Thyroid gland (tissue), 4 donors: ENCODE data around the gene DDX24. TPM values are rescaled to one million over a fixed set of nuclear protein-coding genes. Genes with fewer than 3 reads are reported as not detected.

Source experiments
- DNase-seq, 2 donors: peaks; one replicate each; pipeline ENCODE4 v3.0.0-alpha.2; 2019
- H3K27ac ChIP-seq, 3 donors: fragments of 200-600 bp; sonication (generic); 1 replicate in 2 of 3; 2 replicates in 1 of 3; pipeline ENCODE4 v1.5.1; 2016 to 2019; ENCODE audit warnings: mild to moderate bottlenecking in 1 of 3, moderate library complexity in 1 of 3
- H3K27me3 ChIP-seq: fragments of 200-600 bp; sonication (generic); one replicate; pipeline ENCODE4 v1.5.1; 2019
- H3K36me3 ChIP-seq, 2 donors: fragments of 200-600 bp; sonication (generic); one replicate each; pipeline ENCODE4 v1.5.1; 2016 to 2019
- H3K4me1 ChIP-seq, 2 donors: fragments of 200-600 bp; sonication (generic); one replicate each; pipeline ENCODE4 v1.5.1; 2017 to 2019
- H3K4me3 ChIP-seq, 3 donors: fragments of 200-600 bp; sonication (generic); replicated peaks in 1 of 3; 1 replicate in 2 of 3; 2 replicates in 1 of 3; pipeline ENCODE4 v1.5.1; 2016; ENCODE audit warnings: mild to moderate bottlenecking in 1 of 3
- H3K9me3 ChIP-seq: fragments of 200-600 bp; sonication (generic); one replicate; pipeline ENCODE4 v1.5.1; 2017
- POLR2A ChIP-seq, 2 donors: fragments of 450-650 bp; IDR thresholded peaks; one replicate each; pipeline ENCODE4 v1.6.1; 2017; ENCODE audit warnings: antibody characterized with exemption in 2 of 2, mild to moderate bottlenecking in 2 of 2, moderate library complexity in 1 of 2
- WGBS, 2 donors: methylation state at CpG; one replicate each; pipeline ENCODE4 v1.1.5; 2017; 5-methylcytosine and 5-hydroxymethylcytosine counted together
- intact Hi-C: fragments of 100-400 bp; cut with DNase I; formaldehyde crosslinking; loops from one replicate; pipeline ENCODE4 v1.15.1; 2023
- total RNA-seq, 4 donors: library from RNA; depleted of rRNA; stranded (reverse); fragments of >200 nt; gene quantifications; one replicate each; pipeline ENCODE4 v1.2.3, GENCODE V29; 2016
- TF ChIP-seq, protein P1 (sequence below), 6 experiments: fragments of 200-600 bp in 3 of 6; fragments of 450-650 bp in 3 of 6; sonication (generic) in 3 of 6; IDR thresholded peaks; one replicate each; pipeline ENCODE4 v1.5.1; 2016 to 2019; ENCODE audit warnings: antibody characterized with exemption in 6 of 6, mild to moderate bottlenecking in 2 of 6, inconsistent platforms in 1 of 6, moderate library complexity in 1 of 6

The DDX24 gene
- total RNA-seq, 4 donors from 2014 or later = 139 to 209 (median 193) TPM

- intact Hi-C loops = no loop called here
- H3K4me1 ChIP-seq = peaks cover 0 to 12% of the 10 kb centered on the region in 2 donors
- TF ChIP-seq POLR2A (IDR thresholded peaks at IDR 0.05) = no peak
- TF ChIP-seq, protein P1, sequence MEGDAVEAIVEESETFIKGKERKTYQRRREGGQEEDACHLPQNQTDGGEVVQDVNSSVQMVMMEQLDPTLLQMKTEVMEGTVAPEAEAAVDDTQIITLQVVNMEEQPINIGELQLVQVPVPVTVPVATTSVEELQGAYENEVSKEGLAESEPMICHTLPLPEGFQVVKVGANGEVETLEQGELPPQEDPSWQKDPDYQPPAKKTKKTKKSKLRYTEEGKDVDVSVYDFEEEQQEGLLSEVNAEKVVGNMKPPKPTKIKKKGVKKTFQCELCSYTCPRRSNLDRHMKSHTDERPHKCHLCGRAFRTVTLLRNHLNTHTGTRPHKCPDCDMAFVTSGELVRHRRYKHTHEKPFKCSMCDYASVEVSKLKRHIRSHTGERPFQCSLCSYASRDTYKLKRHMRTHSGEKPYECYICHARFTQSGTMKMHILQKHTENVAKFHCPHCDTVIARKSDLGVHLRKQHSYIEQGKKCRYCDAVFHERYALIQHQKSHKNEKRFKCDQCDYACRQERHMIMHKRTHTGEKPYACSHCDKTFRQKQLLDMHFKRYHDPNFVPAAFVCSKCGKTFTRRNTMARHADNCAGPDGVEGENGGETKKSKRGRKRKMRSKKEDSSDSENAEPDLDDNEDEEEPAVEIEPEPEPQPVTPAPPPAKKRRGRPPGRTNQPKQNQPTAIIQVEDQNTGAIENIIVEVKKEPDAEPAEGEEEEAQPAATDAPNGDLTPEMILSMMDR (IDR thresholded peaks at IDR 0.05) = no peak
- no peak for DNase-seq
- H3K27ac ChIP-seq = no peak overlapping the region
- 93 to 94% methylated on average over 13 to 14 of the region's 14 CpGs for WGBS, 2 donors
- no peaks in the 10 kb centered on the region for H3K27me3 ChIP-seq
- no peak overlapping the region for H3K4me3 ChIP-seq
- no peaks in the 10 kb centered on the region for H3K9me3 ChIP-seq
- peaks cover 28 to 31% of the 10 kb centered on the region in 2 donors for H3K36me3 ChIP-seq
Observed at GRCh38 chr14:94043756-94044475, 37.1 kb downstream of the DDX24 start.

DNA sequence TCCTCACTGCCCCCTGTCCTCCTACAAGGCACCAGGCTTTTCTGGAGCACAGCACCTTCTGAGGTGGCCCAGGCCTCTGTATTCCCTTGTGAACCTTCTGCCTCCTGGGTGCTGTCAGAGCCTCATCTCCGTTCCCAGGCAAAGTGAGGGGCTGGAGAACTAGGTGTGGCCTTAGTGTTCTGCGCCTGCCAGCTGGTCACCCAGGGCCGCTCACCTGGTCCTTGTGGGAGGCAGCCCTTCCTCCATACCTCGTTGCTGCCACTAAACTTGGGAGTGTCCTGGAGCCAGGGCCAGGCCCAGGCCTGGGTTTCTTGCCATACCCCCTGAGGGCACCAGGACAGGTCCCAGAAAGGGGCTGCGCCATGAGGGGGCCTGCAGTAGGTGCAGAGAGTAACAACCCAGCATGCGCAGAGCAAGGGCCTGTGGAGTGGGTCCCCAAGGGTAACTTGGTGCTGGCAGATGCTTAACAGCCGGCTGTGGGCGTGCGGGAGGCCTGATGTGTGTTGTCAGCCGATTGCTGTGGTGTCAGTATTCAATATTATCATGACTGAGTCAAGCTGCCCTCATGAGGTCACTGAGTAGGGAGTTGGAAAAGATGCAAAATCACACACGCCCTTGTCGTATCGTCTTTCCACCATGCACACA is 37.8 kb downstream of the DDX24 start:
- DNase-seq = no peak
- Histone ChIP-seq H3K27ac (no peak overlapping the region), H3K4me3 (no peak overlapping the region), H3K36me3 (peaks cover 21 to 24% of the 10 kb centered on the region in 2 donors), H3K9me3 (no peaks in the 10 kb centered on the region), H3K27me3 (no peaks in the 10 kb centered on the region), H3K4me1 (peaks cover 0 to 12% of the 10 kb centered on the region in 2 donors)
- intact Hi-C loops = no loop called here
- 94 to 95% methylated on average over 9 to 11 of the region's 13 CpGs for WGBS, 2 donors
- TF ChIP-seq POLR2A (IDR thresholded peaks at IDR 0.05) = no peak
- TF ChIP-seq, protein P1 (IDR thresholded peaks at IDR 0.05) = no peak

DNA sequence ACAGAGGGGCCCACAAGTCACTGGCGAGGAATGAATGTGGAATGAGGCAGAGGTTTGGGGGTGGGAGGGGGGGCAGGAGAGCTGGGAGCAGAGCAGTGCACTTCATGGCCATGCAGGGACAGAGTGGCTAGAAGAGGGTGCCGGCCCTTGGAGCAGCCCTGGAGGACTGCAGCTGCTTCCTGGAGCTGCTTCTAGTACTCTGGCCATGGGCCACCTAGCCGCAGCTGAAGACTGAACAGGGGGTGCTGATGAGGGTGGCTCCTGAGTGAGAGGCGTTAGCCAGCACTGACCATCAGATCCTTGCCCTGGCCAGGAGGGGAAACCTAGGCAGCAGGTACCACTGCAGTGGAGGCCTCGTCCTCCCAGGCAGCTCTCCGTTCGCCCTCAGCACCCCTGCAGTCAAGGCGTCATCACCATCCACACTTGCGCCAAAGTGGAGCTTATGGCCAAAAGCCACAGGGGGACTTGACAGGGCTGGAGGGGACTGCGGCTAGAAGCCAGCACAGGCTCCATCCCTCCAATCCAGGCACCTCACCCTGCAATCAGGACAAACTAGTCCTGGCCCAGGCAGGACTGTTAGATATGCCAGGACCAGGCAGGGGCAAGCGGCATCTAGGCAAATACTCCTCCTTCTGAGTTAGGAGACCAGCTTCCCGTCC is 38.4 kb downstream of the DDX24 start:
- Histone ChIP-seq H3K27me3 (no peaks in the 10 kb centered on the region), H3K9me3 (no peaks in the 10 kb centered on the region), H3K36me3 (peaks cover 16 to 18% of the 10 kb centered on the region in 2 donors), H3K4me3 (no peak overlapping the region), H3K4me1 (peaks cover 0 to 12% of the 10 kb centered on the region in 2 donors), H3K27ac (no peak overlapping the region)
- WGBS, 2 donors = 64 to 81% methylated on average over 8 to 11 of the region's 12 CpGs
- intact Hi-C loops = no loop called here
- DNase-seq = peak; percentile 17 to 20
- no peak for TF ChIP-seq POLR2A (IDR thresholded peaks at IDR 0.05)
- TF ChIP-seq, protein P1 (IDR thresholded peaks at IDR 0.05) = no peak

DNA sequence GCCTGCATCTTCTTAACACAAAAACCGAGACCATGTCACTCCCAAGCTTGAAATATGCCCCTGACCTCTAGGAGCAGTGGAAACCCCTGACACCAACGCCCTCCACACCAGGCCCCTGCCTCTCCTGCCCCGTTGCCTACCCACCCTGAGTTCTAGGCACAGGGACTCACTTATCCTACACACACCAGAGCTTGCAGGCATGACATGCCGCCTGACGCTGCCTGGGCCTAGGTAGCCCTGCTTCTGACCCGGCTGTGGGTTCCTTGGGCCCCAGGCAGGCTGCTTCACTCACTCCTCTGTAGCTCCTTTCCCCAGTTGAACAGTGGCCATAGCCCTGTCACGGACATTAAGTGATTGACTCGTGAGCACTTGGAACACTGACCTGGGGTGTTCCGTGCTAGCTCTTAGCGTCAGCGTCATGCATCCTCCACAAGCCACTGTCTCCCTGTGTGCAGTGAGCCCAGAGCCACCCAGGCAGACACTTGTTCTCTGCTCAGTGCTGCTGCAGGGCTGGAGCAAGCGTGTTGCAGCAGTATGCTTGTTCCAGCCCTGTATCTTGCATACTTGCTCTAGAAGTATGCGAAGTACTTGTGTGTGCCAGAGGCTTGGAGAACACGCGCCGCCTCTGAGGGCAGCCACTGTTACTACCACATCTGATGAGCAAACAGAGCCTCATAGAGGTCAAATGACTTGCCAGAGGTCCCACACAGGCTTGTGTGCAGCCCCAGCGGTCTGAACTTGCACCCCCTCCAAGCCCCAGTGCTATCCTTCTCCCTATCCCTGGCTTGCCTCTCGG is 39.3 kb downstream of the DDX24 start:
- intact Hi-C loops = no loop called here
- TF ChIP-seq, protein P1 (IDR thresholded peaks at IDR 0.05) = no peak
- no peak for TF ChIP-seq POLR2A (IDR thresholded peaks at IDR 0.05)
- peaks cover 0 to 12% of the 10 kb centered on the region in 2 donors for H3K4me1 ChIP-seq
- H3K9me3 ChIP-seq = no peaks in the 10 kb centered on the region
- H3K4me3 ChIP-seq = no peak overlapping the region
- WGBS, 2 donors = 43 to 47% methylated on average over 12 to 15 of the region's 18 CpGs
- H3K27me3 ChIP-seq = no peaks in the 10 kb centered on the region
- peak; percentile 71 to 78 for DNase-seq
- H3K36me3 ChIP-seq = peaks cover 8 to 9% of the 10 kb centered on the region in 2 donors
- H3K27ac ChIP-seq = no peak overlapping the region
